ENCODE results near the gene TCHH.

TCHH gene

DNA sequence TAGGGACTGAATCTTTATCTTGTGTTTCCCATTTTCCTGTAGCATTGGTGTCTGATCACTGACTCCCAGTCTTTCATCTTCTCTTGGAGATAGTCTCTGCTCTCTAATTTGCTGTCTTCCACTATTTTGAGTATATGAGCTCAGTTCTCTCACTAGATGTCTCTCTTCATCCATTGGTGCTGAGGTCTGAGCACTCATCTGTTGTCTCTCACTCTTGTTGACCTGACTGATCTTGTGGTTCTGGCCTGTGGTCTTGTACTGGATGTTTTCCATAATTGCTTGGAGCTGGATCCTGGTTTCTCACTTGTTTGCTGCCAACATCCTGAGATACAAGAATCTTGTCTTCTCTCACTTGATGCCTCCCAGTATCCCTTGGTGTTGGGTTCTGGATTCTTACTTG lies 53.3 kb downstream of the TCHH start:
- Histone ChIP-seq H2AFZ (ENCODE audit: low read depth, low read length) (no peak overlapping the region), H3K9me3 (ENCODE audit: insufficient read depth, low read length) (no peaks in the 10 kb centered on the region), H3K27me3 (ENCODE audit: low read depth, low read length) (peaks cover 66% of the 10 kb centered on the region), H3K4me2 (ENCODE audit: low read length) (no peak overlapping the region), H3K9ac (ENCODE audit: low read length) (no peak overlapping the region), H3K36me3 (replicated peaks; ENCODE audit: low read depth, low read length) (no peaks in the 10 kb centered on the region), H3K79me2 (ENCODE audit: low read length) (no peaks in the 10 kb centered on the region), H4K20me1 (ENCODE audit: insufficient read depth, low read length) (no peaks in the 10 kb centered on the region), H3K27ac (ENCODE audit: low read length) (no peak overlapping the region), H3K4me1 (ENCODE audit: low read length) (no peaks in the 10 kb centered on the region), H3K4me3 (ENCODE audit: low read length) (no peak overlapping the region)
- TF ChIP-seq EZH2phosphoT487 (IDR thresholded peaks at IDR 0.05; ENCODE audit: low read depth) (no peak), CTCF (IDR thresholded peaks at IDR 0.05; ENCODE audit: low read depth, low read length) (no peak)

Measured in OCI-LY3 (cell line).